ENCODE results near the gene PDXK. TPM values are rescaled to one million over a fixed set of nuclear protein-coding genes. Genes with fewer than 3 reads are reported as not detected.

PDXK gene
- total and polyA plus RNA-seq, 10 of the 15 experiments (the other 5 are each of a cell fraction or from before 2014, with no cell fraction given) = 3.7 to 141 (median 60.0) TPM

GRCh38 chr21:43717967-43718871 is 710 bp upstream of the PDXK start:
- Histone ChIP-seq H3K4me2 (ENCODE audit: control insufficient read depth, insufficient read depth) (peak overlapping the region; percentile 89), H3K27me3 (replicated peaks in 1 of 2; ENCODE audit: control insufficient read depth in 2 of 2, insufficient read depth in 2 of 2, low read length in 1 of 2) (no peaks in the 10 kb centered on the region), H3K4me3 (peak overlapping the region; percentile 70; the same call in 1 of the 2 replicates), H3K9me3 (replicated peaks; ENCODE audit: control insufficient read depth, insufficient read depth, low read length) (no peaks in the 10 kb centered on the region), H2AFZ (ENCODE audit: control insufficient read depth, low read depth, low read length) (peak overlapping the region; percentile 32), H4K20me1 (ENCODE audit: control insufficient read depth, insufficient read depth) (peaks cover 11% of the 10 kb centered on the region), H3K36me3 (ENCODE audit: control insufficient read depth in 2 of 2, insufficient read depth in 2 of 2, low read length in 1 of 2) (no peaks in the 10 kb centered on the region), H3K79me2 (ENCODE audit: control insufficient read depth, insufficient read depth, low read length) (peaks cover 35% of the 10 kb centered on the region), H3K9ac (ENCODE audit: control insufficient read depth, insufficient read depth, low read length) (peak overlapping the region; percentile 87; the same call in 1 of the 2 replicates), H3K4me1 (ENCODE audit: control insufficient read depth, insufficient read depth, low read length) (peaks cover 43% of the 10 kb centered on the region), H3K27ac (ENCODE audit: control insufficient read depth, insufficient read depth) (peak overlapping the region; percentile 41)
- no TSS peak for BruUV-seq (replicated peaks)
- ATAC-seq (no peak; the same call in 2 of the 3 replicates), DNase-seq (ENCODE audit: low read depth, low spot score) (no peak), FAIRE-seq (no peak)
- TF ChIP-seq NFIC (IDR thresholded peaks at IDR 0.05; ENCODE audit: low read depth, low read length) = no peak
- TF ChIP-seq RAD51 (IDR thresholded peaks at IDR 0.05) = no peak
- TF ChIP-seq ZNF24 (IDR thresholded peaks at IDR 0.05) = no peak
- no peak for TF ChIP-seq MEF2A (IDR thresholded peaks at IDR 0.05; ENCODE audit: insufficient read depth, low read depth, low read length)
- TF ChIP-seq GATAD2B (conservative IDR thresholded peaks at IDR 0.05; ENCODE audit: low read depth) = peak; percentile 46; the same call in 1 of the 2 replicates
- peak; percentile 29; the same call in 1 of the 2 replicates for TF ChIP-seq NR2F1 (conservative IDR thresholded peaks at IDR 0.05)
- TF ChIP-seq ZSCAN29 (IDR thresholded peaks at IDR 0.05) = no peak
- no peak for TF ChIP-seq MXI1 (IDR thresholded peaks at IDR 0.05; ENCODE audit: low read depth, low read length)
- no peak for TF ChIP-seq YY1 (IDR thresholded peaks at IDR 0.05; ENCODE audit: low read depth, low read length)
- TF ChIP-seq MEF2B (IDR thresholded peaks at IDR 0.05; ENCODE audit: partially characterized antibody, poor library complexity, severe bottlenecking) = peak; percentile 41
- no peak for TF ChIP-seq ZZZ3 (IDR thresholded peaks at IDR 0.05; ENCODE audit: control insufficient read depth, insufficient read length, low read depth)
- TF ChIP-seq ZNF622 (IDR thresholded peaks at IDR 0.05) = no peak
- TF ChIP-seq TCF3 (IDR thresholded peaks at IDR 0.05; ENCODE audit: borderline replicate concordance, insufficient read depth, low read depth, low read length) = no peak
- no peak for TF ChIP-seq IKZF1 (conservative IDR thresholded peaks at IDR 0.05)
- WGBS (ENCODE audit: insufficient coverage, insufficient replicate concordance, low lambda C conversion rate, missing lambda C conversion rate) = 36% methylated on average over 49 of the region's 70 CpGs
- in situ Hi-C loops (cut with MboI) = no loop called here
- intact Hi-C loops (cut with micrococcal nuclease; ENCODE audit: unreplicated experiment) = loop anchor here (5.0 kb wide), 2 partner anchors 51 to 219 kb away; no protein-coding TSS in a partner anchor
- CTCF ChIA-PET = interaction anchor here (3.8 kb wide), 1 partner anchor 11 kb away, joined by 18 read pairs; no protein-coding TSS in a partner anchor
- POLR2A ChIA-PET = no interaction called here
- SMC1A ChIA-PET (ENCODE audit: uncharacterized antibody, unreplicated experiment) = interaction anchor here (2.6 kb wide), 1 partner anchor 10 kb away, joined by 18 read pairs; no protein-coding TSS in a partner anchor
- RAD21 ChIA-PET (ENCODE audit: unreplicated experiment) = interaction anchor here (1.3 kb wide), 1 partner anchor 221 kb away, joined by 3 read pairs; no protein-coding TSS in a partner anchor

Measured in GM12878 (cell line).